Measurements from ENCODE around the gene SPNS2. TPM values are rescaled to one million over a fixed set of nuclear protein-coding genes. Genes with fewer than 3 reads are reported as not detected.

SPNS2 gene
- total and polyA plus RNA-seq, 2 donors (not counting 1 experiment from before 2014, with no cell fraction given) = 0.17 TPM; not detected in 1

DNA sequence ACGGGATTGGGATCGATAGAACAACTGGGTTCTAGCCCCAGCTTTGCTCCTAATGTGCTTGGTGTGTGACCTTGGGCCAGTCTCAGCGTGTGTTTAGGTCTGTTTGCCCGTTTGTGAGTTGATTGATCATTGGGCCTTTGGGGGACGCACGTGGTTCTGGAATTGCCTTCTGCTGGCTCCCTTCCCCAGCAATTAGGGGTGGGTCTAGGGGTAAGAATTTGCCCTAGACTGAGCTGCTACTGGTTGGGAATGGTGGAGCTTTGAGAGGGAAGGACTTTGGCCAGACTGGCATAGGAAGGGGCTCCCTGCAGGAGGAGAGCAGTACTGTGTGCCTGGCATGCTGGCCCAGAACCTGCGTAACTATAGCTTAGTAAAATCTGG, 1.5 kb downstream of the SPNS2 start:
- Histone ChIP-seq H3K79me2 (ENCODE audit: control insufficient read depth, insufficient read depth, low read length) (no peaks in the 10 kb centered on the region), H2AFZ (ENCODE audit: low read length) (no peak overlapping the region), H3K4me1 (ENCODE audit: control insufficient read depth, extremely low read depth, insufficient read depth, low read length) (no peaks in the 10 kb centered on the region), H3K9ac (ENCODE audit: insufficient read depth, low read length) (no peak overlapping the region), H3K27ac (ENCODE audit: insufficient read depth, low read length) (no peak overlapping the region), H3K36me3 (ENCODE audit: control insufficient read depth, insufficient read depth, low read length) (no peaks in the 10 kb centered on the region), H3K4me2 (ENCODE audit: extremely low read depth, insufficient read depth, low read length) (no peak overlapping the region), H3K9me3 (ENCODE audit: control insufficient read depth, insufficient read depth, low read depth, low read length) (no peaks in the 10 kb centered on the region), H4K20me1 (ENCODE audit: control insufficient read depth, extremely low read depth, insufficient read depth, low read length) (no peaks in the 10 kb centered on the region), H3K27me3 (ENCODE audit: control insufficient read depth, insufficient read depth, low read length) (peaks cover 19% of the 10 kb centered on the region), H3K4me3 (replicated peaks in 1 of 4; ENCODE audit: control extremely low read depth in 1 of 4, insufficient read depth in 1 of 4, low read depth in 3 of 4, low read length in 4 of 4) (no peak overlapping the region)
- no peak for DNase-seq (ENCODE audit: low read depth in 2 of 2)
- no peak for TF ChIP-seq EZH2 (IDR thresholded peaks at IDR 0.05; ENCODE audit: low read length, missing control alignments)
- TF ChIP-seq, protein P1, sequence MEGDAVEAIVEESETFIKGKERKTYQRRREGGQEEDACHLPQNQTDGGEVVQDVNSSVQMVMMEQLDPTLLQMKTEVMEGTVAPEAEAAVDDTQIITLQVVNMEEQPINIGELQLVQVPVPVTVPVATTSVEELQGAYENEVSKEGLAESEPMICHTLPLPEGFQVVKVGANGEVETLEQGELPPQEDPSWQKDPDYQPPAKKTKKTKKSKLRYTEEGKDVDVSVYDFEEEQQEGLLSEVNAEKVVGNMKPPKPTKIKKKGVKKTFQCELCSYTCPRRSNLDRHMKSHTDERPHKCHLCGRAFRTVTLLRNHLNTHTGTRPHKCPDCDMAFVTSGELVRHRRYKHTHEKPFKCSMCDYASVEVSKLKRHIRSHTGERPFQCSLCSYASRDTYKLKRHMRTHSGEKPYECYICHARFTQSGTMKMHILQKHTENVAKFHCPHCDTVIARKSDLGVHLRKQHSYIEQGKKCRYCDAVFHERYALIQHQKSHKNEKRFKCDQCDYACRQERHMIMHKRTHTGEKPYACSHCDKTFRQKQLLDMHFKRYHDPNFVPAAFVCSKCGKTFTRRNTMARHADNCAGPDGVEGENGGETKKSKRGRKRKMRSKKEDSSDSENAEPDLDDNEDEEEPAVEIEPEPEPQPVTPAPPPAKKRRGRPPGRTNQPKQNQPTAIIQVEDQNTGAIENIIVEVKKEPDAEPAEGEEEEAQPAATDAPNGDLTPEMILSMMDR (conservative IDR thresholded peaks at IDR 0.05 in 1 of 2, IDR thresholded peaks at IDR 0.05 in 1 of 2; ENCODE audit: low read depth in 1 of 2, low read length in 2 of 2) = no peak

DNA sequence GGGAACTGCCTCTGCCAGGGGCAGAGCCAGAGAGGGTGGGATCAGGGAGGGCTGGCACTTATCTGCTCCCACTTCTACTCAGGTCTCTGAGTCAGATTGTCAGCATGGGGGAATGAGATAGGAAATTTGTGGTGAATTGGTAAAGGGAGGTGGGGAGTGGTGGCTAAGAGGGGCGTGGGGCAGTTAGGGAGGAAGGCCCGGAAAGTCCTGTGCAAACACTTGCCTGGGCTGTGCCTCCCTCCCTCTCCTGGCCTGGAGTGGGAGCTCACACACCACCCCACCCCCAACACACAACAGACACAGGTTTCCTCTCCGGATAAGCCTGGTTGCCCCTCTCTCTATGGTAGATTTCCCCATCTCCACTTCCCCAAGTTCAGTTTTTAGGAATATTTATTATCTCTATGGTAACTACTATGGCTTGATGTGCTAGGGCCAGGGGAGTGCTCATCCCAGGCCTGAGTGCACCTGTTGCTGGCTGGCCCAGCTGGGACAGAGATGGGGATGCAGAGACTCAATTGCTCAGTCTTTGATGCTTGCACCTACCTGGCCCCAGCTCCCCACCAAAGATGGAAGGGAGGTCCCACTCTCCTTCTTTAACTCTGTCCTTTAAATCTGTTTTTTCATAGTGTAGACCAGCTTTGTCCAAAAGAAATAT, 2.7 kb downstream of the SPNS2 start:
- peaks cover 19% of the 10 kb centered on the region for H3K27me3 ChIP-seq (ENCODE audit: control insufficient read depth, insufficient read depth, low read length)

DNA sequence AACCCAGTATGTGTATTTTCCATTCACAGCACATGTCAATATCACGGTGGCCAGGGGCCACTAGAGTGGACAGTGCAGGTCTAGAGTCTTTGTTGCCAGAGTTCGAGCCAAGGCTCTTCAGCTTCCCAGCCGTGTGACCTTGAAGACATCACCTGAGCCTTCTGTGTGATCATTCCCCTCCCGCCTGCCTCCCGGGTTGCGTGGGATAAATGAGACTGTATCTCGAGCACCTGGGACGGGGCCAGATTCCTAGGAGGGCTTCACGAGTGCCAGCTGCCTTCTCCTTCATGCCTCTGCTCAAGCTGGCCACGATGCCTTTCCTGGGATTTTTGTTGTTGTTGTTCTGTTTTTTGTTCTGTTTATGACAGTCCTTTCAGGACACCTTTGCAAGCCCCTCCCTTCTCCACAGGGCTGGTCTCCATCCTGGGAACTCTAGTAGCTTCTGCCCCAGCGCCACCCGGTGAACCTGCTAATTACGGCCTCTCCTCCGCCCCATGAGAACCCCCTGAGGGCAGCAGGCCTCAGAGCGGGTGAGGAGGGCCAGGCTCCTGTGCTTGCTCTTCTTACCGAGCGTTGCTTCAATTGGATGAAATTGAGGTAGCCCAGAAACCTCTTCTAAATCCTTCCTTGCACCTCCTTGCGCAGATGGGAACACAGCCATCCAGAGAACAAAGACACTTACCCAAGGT, 3.9 kb downstream of the SPNS2 start:
- no peaks in the 10 kb centered on the region for H4K20me1 ChIP-seq (ENCODE audit: control insufficient read depth, extremely low read depth, insufficient read depth, low read length)
- no peak overlapping the region for H3K27ac ChIP-seq (ENCODE audit: insufficient read depth, low read length)
- H3K27me3 ChIP-seq (ENCODE audit: control insufficient read depth, insufficient read depth, low read length) = peaks cover 19% of the 10 kb centered on the region
- no peaks in the 10 kb centered on the region for H3K36me3 ChIP-seq (ENCODE audit: control insufficient read depth, insufficient read depth, low read length)
- DNase-seq (ENCODE audit: low read depth in 2 of 2) = no peak
- TF ChIP-seq, protein P1 (conservative IDR thresholded peaks at IDR 0.05 in 1 of 2, IDR thresholded peaks at IDR 0.05 in 1 of 2; ENCODE audit: low read depth in 1 of 2, low read length in 2 of 2) = no peak
- TF ChIP-seq EZH2 (IDR thresholded peaks at IDR 0.05; ENCODE audit: low read length, missing control alignments) = no peak
- H2AFZ ChIP-seq (ENCODE audit: low read length) = no peak overlapping the region
- no peaks in the 10 kb centered on the region for H3K9me3 ChIP-seq (ENCODE audit: control insufficient read depth, insufficient read depth, low read depth, low read length)
- H3K9ac ChIP-seq (ENCODE audit: insufficient read depth, low read length) = no peak overlapping the region
- H3K79me2 ChIP-seq (ENCODE audit: control insufficient read depth, insufficient read depth, low read length) = no peaks in the 10 kb centered on the region
- H3K4me1 ChIP-seq (ENCODE audit: control insufficient read depth, extremely low read depth, insufficient read depth, low read length) = no peaks in the 10 kb centered on the region
- H3K4me2 ChIP-seq (ENCODE audit: extremely low read depth, insufficient read depth, low read length) = no peak overlapping the region
- H3K4me3 ChIP-seq (replicated peaks in 1 of 4; ENCODE audit: control extremely low read depth in 1 of 4, insufficient read depth in 1 of 4, low read depth in 3 of 4, low read length in 4 of 4) = no peak overlapping the region

More for the DNA sequence above, 2.7 kb downstream of the SPNS2 start:
- no peak overlapping the region for H3K4me3 ChIP-seq (replicated peaks in 1 of 4; ENCODE audit: control extremely low read depth in 1 of 4, insufficient read depth in 1 of 4, low read depth in 3 of 4, low read length in 4 of 4)
- H3K9ac ChIP-seq (ENCODE audit: insufficient read depth, low read length) = no peak overlapping the region
- no peak overlapping the region for H2AFZ ChIP-seq (ENCODE audit: low read length)
- H3K4me1 ChIP-seq (ENCODE audit: control insufficient read depth, extremely low read depth, insufficient read depth, low read length) = no peaks in the 10 kb centered on the region
- TF ChIP-seq, protein P1 (conservative IDR thresholded peaks at IDR 0.05 in 1 of 2, IDR thresholded peaks at IDR 0.05 in 1 of 2; ENCODE audit: low read depth in 1 of 2, low read length in 2 of 2) = no peak
- TF ChIP-seq EZH2 (IDR thresholded peaks at IDR 0.05; ENCODE audit: low read length, missing control alignments) = no peak
- H3K36me3 ChIP-seq (ENCODE audit: control insufficient read depth, insufficient read depth, low read length) = no peaks in the 10 kb centered on the region
- H4K20me1 ChIP-seq (ENCODE audit: control insufficient read depth, extremely low read depth, insufficient read depth, low read length) = no peaks in the 10 kb centered on the region
- no peaks in the 10 kb centered on the region for H3K9me3 ChIP-seq (ENCODE audit: control insufficient read depth, insufficient read depth, low read depth, low read length)
- no peaks in the 10 kb centered on the region for H3K79me2 ChIP-seq (ENCODE audit: control insufficient read depth, insufficient read depth, low read length)
- H3K27ac ChIP-seq (ENCODE audit: insufficient read depth, low read length) = no peak overlapping the region
- H3K4me2 ChIP-seq (ENCODE audit: extremely low read depth, insufficient read depth, low read length) = no peak overlapping the region
- no peak for DNase-seq (ENCODE audit: low read depth in 2 of 2)
